Measurements from ENCODE around the gene COL6A3. TPM values are rescaled to one million over a fixed set of nuclear protein-coding genes. Genes with fewer than 3 reads are reported as not detected.

Gene COL6A3
- total RNA-seq, 1 donor from 2014 or later, result 645 TPM

DNA sequence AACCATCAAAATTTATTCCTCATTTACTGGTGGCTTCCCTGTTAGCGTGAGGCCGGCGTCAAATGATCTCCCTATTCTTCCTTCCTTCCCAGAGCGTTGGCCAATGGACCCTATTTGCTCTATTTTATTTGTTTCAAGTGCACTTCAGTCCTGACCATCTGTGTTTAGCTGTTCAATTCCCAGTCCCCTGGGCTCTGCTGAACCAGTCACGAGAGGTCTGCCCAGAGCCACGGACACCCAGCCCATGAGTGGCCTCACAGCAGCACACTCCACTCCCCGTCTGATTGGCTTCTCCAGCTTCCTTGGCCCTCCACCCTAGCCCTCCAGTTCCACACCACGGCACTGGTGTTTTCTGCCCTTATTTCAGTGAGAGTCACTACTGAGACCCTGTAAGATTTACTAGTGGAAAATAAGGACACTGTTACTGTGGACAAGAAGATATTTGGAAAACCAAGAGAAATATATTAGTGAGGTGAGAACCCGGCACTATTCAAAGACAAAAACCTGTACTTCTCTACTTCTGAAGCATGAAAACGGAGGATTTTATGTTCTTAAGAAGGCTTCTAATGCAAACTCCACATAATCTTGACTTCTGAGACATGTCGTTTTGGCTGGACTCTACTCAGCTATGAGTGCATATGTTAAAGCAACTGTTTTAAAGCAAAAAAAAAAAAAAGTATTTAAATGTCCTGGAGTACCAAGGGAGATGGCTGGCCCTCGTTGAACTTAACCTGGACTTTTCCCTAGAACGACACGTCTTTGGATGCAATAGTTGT lies 86.6 kb downstream of the COL6A3 start:
- Mint-ChIP-seq H3K27me3 (ENCODE audit: low read depth) (no peaks in the 10 kb centered on the region), H3K4me1 (peaks cover 43% of the 10 kb centered on the region), H3K36me3 (no peaks in the 10 kb centered on the region), H3K9me3 (no peaks in the 10 kb centered on the region), H3K27ac (peak overlapping the region; percentile 57), H3K4me3 (no peak overlapping the region)
- no peak for DNase-seq (ENCODE audit: low spot score in 2 of 2, unreplicated experiment in 2 of 2)
- TF ChIP-seq, protein P1, sequence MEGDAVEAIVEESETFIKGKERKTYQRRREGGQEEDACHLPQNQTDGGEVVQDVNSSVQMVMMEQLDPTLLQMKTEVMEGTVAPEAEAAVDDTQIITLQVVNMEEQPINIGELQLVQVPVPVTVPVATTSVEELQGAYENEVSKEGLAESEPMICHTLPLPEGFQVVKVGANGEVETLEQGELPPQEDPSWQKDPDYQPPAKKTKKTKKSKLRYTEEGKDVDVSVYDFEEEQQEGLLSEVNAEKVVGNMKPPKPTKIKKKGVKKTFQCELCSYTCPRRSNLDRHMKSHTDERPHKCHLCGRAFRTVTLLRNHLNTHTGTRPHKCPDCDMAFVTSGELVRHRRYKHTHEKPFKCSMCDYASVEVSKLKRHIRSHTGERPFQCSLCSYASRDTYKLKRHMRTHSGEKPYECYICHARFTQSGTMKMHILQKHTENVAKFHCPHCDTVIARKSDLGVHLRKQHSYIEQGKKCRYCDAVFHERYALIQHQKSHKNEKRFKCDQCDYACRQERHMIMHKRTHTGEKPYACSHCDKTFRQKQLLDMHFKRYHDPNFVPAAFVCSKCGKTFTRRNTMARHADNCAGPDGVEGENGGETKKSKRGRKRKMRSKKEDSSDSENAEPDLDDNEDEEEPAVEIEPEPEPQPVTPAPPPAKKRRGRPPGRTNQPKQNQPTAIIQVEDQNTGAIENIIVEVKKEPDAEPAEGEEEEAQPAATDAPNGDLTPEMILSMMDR (IDR thresholded peaks at IDR 0.05; ENCODE audit: unreplicated experiment), result no peak

DNA sequence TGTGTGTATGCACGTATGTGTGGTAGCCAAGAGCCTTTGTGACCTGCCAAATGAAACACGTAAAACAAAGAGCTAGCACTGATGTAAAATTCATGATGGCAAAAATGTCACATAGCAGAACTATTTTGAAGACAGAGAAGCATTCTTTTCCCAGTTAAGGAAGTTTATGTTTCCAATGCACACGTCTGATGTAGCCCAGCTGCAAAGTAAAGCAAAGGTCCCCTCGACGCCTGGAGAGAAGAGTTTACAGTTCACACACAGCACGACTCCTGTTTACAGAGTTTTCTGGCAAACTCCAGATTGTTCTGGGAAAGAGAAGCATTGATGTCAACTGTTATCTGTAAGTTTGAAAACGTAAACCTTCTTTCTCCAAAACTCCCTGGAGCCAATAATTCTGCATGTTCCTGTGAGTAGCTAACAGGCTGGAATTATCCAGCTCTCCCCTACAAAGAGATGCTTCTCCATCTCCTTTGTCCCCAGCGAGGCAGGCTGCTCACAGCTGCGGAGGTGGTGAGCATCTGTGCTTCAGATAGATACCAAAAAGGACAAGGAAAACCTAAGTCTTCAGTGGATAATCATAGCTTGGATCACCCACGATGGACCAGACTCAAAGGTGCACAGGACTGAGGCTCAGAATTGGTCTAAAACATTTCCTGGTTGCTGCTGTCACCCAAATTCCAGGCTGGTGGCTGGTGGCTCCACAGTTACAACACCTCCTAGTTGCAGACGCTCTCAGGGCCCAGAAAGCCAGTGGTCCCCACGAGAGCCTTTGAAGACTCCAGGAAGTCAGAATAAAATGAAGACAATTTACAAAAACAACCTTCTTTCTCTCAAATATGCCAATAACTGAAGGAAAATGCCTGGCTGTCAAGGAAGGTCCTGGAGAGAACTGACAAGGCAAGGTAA lies 87.4 kb downstream of the COL6A3 start:
- no peak overlapping the region for H3K4me3 Mint-ChIP-seq
- H3K4me1 Mint-ChIP-seq, result peaks cover 43% of the 10 kb centered on the region
- H3K36me3 Mint-ChIP-seq, result no peaks in the 10 kb centered on the region
- no peaks in the 10 kb centered on the region for H3K9me3 Mint-ChIP-seq
- peak overlapping the region; percentile 77 for H3K27ac Mint-ChIP-seq
- TF ChIP-seq, protein P1 (IDR thresholded peaks at IDR 0.05; ENCODE audit: unreplicated experiment), result no peak
- H3K27me3 Mint-ChIP-seq (ENCODE audit: low read depth), result no peaks in the 10 kb centered on the region
- no peak for DNase-seq (ENCODE audit: low spot score in 2 of 2, unreplicated experiment in 2 of 2)

DNA sequence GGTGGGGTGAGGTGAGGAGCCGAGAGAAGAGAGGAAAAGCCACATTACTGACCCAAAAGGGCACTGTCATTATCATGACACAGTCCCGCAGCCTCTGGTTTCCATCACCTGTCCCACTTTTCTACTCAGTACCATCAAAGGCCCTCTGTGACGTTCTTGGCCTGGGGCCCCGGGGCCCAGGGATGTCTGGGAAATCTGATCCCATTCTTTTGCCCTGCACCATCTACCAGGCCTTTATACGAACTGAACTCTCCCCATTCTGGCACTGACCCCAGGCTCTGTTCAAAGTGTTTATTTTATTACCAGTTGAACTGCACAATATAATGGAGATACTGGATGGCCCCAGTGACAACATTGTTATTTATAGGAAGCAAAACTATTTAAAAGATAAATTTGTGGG lies 89.1 kb downstream of the COL6A3 start:
- no peak for DNase-seq (ENCODE audit: low spot score in 2 of 2, unreplicated experiment in 2 of 2)
- peak overlapping the region; percentile 44 for H3K27ac Mint-ChIP-seq
- TF ChIP-seq, protein P1 (IDR thresholded peaks at IDR 0.05; ENCODE audit: unreplicated experiment), result no peak

DNA sequence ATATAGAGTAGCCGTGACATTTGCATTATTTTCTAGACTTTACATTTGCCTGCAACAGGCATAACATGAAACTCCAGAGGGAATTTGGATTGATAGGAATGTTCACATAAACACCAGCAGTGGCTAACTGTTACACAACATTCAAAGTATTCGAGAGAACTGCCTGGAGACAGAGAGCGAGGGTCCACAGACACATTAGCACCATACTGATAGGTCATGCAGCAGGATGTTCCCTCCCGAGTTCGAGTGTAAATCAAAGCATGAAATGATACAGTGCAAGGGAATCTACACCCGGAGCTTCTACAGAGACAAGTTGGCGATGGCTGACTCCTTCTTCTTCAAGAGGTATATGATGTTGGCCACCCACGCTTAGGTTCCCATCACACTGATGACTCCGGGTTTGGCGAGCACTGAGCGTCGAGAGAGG lies 89.5 kb downstream of the COL6A3 start:
- no peak for DNase-seq (ENCODE audit: low spot score in 2 of 2, unreplicated experiment in 2 of 2)
- peak overlapping the region; percentile 44 for H3K27ac Mint-ChIP-seq
- no peak overlapping the region for H3K4me3 Mint-ChIP-seq
- peaks cover 48% of the 10 kb centered on the region for H3K4me1 Mint-ChIP-seq
- TF ChIP-seq, protein P1 (IDR thresholded peaks at IDR 0.05; ENCODE audit: unreplicated experiment), result no peak
- H3K36me3 Mint-ChIP-seq, result peaks cover 1% of the 10 kb centered on the region
- H3K27me3 Mint-ChIP-seq (ENCODE audit: low read depth), result no peaks in the 10 kb centered on the region
- H3K9me3 Mint-ChIP-seq, result no peaks in the 10 kb centered on the region

More for the DNA sequence above, 89.1 kb downstream of the COL6A3 start:
- Mint-ChIP-seq H3K27me3 (ENCODE audit: low read depth) (no peaks in the 10 kb centered on the region), H3K36me3 (peaks cover 1% of the 10 kb centered on the region), H3K4me1 (peaks cover 48% of the 10 kb centered on the region), H3K9me3 (no peaks in the 10 kb centered on the region), H3K4me3 (no peak overlapping the region)

DNA sequence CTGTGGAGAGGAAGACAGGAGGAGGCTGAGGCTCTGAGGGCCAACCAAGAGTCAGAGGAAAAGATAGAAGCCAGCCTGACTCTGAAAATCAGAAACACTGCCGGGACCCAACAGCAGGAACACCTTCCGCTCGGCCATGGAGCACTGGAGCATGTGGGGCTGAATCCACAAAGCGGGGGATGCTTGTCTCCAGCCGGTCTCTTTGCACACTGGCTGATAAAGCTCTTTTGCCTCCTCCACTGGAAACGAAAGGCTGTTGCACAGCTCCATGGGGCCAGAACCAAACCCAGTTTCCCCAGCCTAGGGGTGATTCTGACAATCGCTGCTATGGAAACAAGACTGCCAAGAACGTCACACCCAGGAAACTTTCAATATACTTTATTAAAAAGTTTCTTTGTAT lies 90.3 kb downstream of the COL6A3 start:
- Mint-ChIP-seq H3K4me1 (peaks cover 54% of the 10 kb centered on the region), H3K27me3 (ENCODE audit: low read depth) (no peaks in the 10 kb centered on the region), H3K27ac (peak overlapping the region; percentile 52), H3K4me3 (no peak overlapping the region), H3K9me3 (no peaks in the 10 kb centered on the region), H3K36me3 (peaks cover 1% of the 10 kb centered on the region)
- no peak for DNase-seq (ENCODE audit: low spot score in 2 of 2, unreplicated experiment in 2 of 2)
- TF ChIP-seq, protein P1 (IDR thresholded peaks at IDR 0.05; ENCODE audit: unreplicated experiment), result no peak
